C4-2B (cell line): ENCODE measurements around the gene MOGAT1.

Experiments used
- ZFX ChIP-seq: fragments of 450-650 bp; IDR thresholded peaks from 2 replicates; pipeline ENCODE4 v1.6.1; 2017
- TF ChIP-seq, protein P1 (sequence below): fragments of 450-650 bp; conservative IDR thresholded peaks from 2 replicates; pipeline ENCODE4 v1.5.1; 2017; ENCODE audit warnings: mild to moderate bottlenecking

GRCh38 chr2:222649801-222650200, 21.7 kb upstream of the MOGAT1 start:
- TF ChIP-seq, protein P1, sequence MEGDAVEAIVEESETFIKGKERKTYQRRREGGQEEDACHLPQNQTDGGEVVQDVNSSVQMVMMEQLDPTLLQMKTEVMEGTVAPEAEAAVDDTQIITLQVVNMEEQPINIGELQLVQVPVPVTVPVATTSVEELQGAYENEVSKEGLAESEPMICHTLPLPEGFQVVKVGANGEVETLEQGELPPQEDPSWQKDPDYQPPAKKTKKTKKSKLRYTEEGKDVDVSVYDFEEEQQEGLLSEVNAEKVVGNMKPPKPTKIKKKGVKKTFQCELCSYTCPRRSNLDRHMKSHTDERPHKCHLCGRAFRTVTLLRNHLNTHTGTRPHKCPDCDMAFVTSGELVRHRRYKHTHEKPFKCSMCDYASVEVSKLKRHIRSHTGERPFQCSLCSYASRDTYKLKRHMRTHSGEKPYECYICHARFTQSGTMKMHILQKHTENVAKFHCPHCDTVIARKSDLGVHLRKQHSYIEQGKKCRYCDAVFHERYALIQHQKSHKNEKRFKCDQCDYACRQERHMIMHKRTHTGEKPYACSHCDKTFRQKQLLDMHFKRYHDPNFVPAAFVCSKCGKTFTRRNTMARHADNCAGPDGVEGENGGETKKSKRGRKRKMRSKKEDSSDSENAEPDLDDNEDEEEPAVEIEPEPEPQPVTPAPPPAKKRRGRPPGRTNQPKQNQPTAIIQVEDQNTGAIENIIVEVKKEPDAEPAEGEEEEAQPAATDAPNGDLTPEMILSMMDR, result no peak
- no peak for TF ChIP-seq ZFX
